Nephron (organoid): Measurements from ENCODE around the gene EHD4.

ENCODE experiments used
- H3K27ac Mint-ChIP-seq, 3 experiments: 2 replicates each; pipeline ENCODE4 v1.8.0; 2020; ENCODE audit warnings: mixed read lengths in 3 of 3, mild to moderate bottlenecking in 2 of 3, moderate library complexity in 1 of 3
- H3K27me3 Mint-ChIP-seq: 2 replicates; pipeline ENCODE4 v1.8.0; 2021; ENCODE audit warnings: low read depth, mild to moderate bottlenecking, moderate library complexity, mixed read lengths
- H3K36me3 Mint-ChIP-seq: 2 replicates; pipeline ENCODE4 v1.8.0; 2020; ENCODE audit warnings: low read depth, mixed read lengths
- H3K4me1 Mint-ChIP-seq: 2 replicates; pipeline ENCODE4 v1.8.0; 2020; ENCODE audit warnings: mixed read lengths
- H3K4me3 Mint-ChIP-seq, 3 experiments: 2 replicates each; pipeline ENCODE4 v1.8.0; 2020; ENCODE audit warnings: mild to moderate bottlenecking in 3 of 3, mixed read lengths in 3 of 3, moderate library complexity in 2 of 3
- H3K9me3 Mint-ChIP-seq: 2 replicates; pipeline ENCODE4 v1.8.0; 2020; ENCODE audit warnings: mixed read lengths
- CTCF ChIP-seq, 3 experiments: fragments of 200-600 bp; sonication (generic); IDR thresholded peaks; one replicate each; pipeline ENCODE4 v1.5.0; 2021; ENCODE audit warnings: antibody characterized with exemption in 3 of 3; ENCODE audit not compliant: unreplicated experiment in 3 of 3

EHD4 gene

DNA sequence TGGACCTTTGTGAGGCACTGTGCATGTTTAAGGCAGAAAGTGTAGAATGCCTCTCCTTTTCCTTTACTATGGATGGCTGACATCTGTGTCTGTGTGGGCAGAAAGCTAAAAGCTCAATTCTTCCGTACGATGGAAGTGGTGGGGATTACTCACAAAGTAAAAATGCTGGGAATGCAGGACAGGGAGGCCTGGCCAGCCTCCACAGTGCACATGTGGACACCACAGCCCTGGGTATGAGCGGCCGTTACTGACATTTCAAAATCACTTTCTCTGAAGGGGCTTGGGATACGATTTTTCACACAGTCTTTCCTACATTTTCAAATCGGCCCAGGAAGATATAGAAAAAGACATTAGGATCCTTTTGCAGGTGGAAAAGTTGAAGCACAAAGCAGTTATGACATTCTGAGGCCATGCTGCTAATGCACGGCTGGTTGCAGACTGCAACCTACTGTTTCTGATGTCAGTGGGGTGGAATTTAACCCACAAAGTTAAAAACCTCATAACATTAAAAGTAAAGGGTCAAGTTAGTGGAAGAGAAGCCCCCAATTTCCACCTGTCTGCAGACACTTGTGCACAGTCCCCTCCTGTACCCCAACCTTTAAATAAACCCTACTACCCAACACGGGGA lies 27.9 kb downstream of the EHD4 start:
- H3K4me1 Mint-ChIP-seq: peaks cover 65% of the 10 kb centered on the region
- peak overlapping the region; percentile 74 to 91 (median 88) for H3K27ac Mint-ChIP-seq
- TF ChIP-seq CTCF (IDR thresholded peaks at IDR 0.05; ENCODE audit: unreplicated experiment in 3 of 3): no peak
- H3K9me3 Mint-ChIP-seq: no peaks in the 10 kb centered on the region
- H3K4me3 Mint-ChIP-seq: peak overlapping the region in 2 of 3 experiments; percentile 13 to 42
- peaks cover 3% of the 10 kb centered on the region for H3K27me3 Mint-ChIP-seq
- no peaks in the 10 kb centered on the region for H3K36me3 Mint-ChIP-seq

DNA sequence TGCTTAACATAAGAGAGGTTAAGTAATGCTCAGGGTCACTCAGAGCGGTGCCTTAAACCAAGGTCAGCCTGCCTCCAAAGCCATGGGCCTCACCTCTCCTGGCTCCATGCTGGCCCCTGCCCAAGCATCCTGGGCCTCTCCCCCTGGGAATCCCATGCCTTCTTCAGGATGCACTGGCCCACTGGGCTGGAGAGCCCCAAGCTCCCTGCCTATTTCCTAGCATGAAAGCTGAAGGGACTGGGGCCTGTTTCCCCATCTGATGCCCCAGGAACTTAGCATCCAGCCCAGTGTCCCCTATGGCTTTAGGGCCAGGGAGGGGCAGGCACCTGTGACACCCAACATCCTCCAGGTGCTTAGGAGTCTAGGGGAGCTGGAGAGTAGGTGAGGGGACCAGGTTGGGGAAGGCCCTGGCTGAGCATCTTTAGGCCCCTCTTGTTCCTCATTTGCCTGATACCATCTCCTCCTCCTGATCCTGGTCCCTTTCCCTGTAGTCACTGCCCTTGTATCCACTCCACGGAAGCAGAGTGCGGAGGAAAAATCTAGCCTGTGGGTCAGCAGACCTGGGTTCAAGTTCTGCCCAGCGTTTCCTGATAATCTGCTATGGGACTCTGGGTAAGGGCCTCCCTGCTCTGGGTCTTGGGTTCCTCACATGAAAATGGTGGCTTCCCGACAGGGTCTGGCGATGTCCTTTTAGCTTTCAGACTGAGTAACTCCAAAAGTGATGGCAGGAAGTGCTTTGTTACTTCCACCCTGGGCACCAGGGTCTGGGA lies 28.6 kb downstream of the EHD4 start:
- TF ChIP-seq CTCF (IDR thresholded peaks at IDR 0.05; ENCODE audit: unreplicated experiment in 3 of 3): no peak
- H3K27me3 Mint-ChIP-seq: peaks cover 3% of the 10 kb centered on the region
- peak overlapping the region in 1 of 3 experiments; percentile 13 for H3K4me3 Mint-ChIP-seq
- H3K9me3 Mint-ChIP-seq: no peaks in the 10 kb centered on the region
- H3K4me1 Mint-ChIP-seq: peaks cover 65% of the 10 kb centered on the region
- H3K36me3 Mint-ChIP-seq: no peaks in the 10 kb centered on the region
- H3K27ac Mint-ChIP-seq: peak overlapping the region; percentile 74 to 91 (median 88)

GRCh38 chr15:41942886-41943285 lies 29.5 kb downstream of the EHD4 start:
- peak overlapping the region in 1 of 3 experiments; percentile 8 for H3K4me3 Mint-ChIP-seq
- H3K4me1 Mint-ChIP-seq: peaks cover 65% of the 10 kb centered on the region
- H3K36me3 Mint-ChIP-seq: no peaks in the 10 kb centered on the region
- peaks cover 3% of the 10 kb centered on the region for H3K27me3 Mint-ChIP-seq
- H3K9me3 Mint-ChIP-seq: no peaks in the 10 kb centered on the region
- TF ChIP-seq CTCF (IDR thresholded peaks at IDR 0.05; ENCODE audit: unreplicated experiment in 3 of 3): no peak
- peak overlapping the region; percentile 29 to 71 (median 71) for H3K27ac Mint-ChIP-seq

DNA sequence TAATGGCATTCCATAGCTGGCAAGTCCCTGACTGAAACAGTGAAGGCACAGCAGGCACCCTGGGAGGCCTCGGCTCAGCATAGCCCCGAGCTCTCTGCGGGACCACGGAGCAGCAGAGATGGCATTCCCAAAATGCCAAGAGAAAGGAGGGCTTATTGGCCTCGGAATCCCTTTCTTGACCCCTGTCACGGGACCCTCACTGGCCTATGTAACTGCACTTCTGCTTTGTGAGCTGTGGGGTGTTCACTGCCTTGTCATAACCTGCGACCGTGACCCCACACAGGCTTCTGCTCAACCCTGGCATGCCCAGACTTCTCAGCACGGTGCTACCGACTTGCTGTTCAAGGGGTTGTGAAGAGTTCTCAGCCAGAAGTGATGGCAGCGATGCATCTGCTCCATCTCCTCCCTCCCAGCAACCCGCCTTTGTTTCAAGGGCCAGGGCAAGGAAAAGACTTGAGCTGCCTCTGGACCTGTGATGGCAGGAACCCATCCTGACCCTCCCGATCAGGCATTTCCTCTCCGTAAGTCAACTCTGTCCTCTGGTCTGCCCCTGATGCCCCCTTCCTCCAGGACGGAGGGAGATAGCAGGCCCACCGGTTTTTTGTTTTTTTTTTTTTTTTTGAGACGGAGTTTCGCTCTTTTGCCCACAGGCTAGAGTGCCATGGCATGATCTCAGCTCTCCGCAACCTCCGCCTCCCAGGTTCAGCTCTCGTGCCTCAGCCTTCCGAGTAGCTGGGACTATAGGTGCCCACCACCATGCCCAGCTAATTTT lies 30.5 kb downstream of the EHD4 start:
- H3K27me3 Mint-ChIP-seq: peaks cover 3% of the 10 kb centered on the region
- no peaks in the 10 kb centered on the region for H3K36me3 Mint-ChIP-seq
- H3K9me3 Mint-ChIP-seq: no peaks in the 10 kb centered on the region
- peak overlapping the region; percentile 29 to 71 (median 71) for H3K27ac Mint-ChIP-seq
- no peak overlapping the region for H3K4me3 Mint-ChIP-seq
- TF ChIP-seq CTCF (IDR thresholded peaks at IDR 0.05; ENCODE audit: unreplicated experiment in 3 of 3): no peak
- H3K4me1 Mint-ChIP-seq: peaks cover 58% of the 10 kb centered on the region

DNA sequence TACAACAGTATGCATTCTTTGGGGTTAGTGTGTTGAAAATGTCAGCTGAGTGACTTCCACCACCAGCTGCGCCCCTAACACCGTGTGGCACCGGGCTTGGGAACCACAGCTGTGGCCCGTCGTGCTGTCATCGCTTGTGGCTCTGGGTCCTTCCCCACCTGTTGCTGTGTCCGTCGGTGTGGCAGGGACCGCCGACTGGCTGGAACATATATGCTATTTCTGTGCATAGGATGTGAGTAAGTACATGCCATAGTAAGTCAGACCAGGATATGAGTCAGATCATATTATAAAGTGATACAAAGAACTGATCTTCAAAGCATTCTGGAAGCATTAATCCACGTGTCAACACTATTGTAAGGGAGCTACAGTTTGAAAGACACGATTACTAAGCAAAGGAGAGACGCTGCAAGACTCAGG lies 31.9 kb downstream of the EHD4 start:
- H3K4me3 Mint-ChIP-seq: peak overlapping the region in 1 of 3 experiments; percentile 9
- H3K9me3 Mint-ChIP-seq: no peaks in the 10 kb centered on the region
- H3K27me3 Mint-ChIP-seq: no peaks in the 10 kb centered on the region
- H3K27ac Mint-ChIP-seq: peak overlapping the region; percentile 36 to 67 (median 65)
- peaks cover 50% of the 10 kb centered on the region for H3K4me1 Mint-ChIP-seq
- H3K36me3 Mint-ChIP-seq: no peaks in the 10 kb centered on the region
- no peak for TF ChIP-seq CTCF (IDR thresholded peaks at IDR 0.05; ENCODE audit: unreplicated experiment in 3 of 3)
